CD14-positive monocyte (primary cell): Measurements from ENCODE around the gene REXO5. TPM values are rescaled to one million over a fixed set of nuclear protein-coding genes. Genes with fewer than 3 reads are reported as not detected.
A peak's percentile ranks its signal among the peaks of the same experiment; 100 is the strongest.

ENCODE experiments used
- DNase-seq, 3 donors: peaks; one replicate each; pipeline ENCODE4 v3.0.0-alpha.2; 2011 to 2022
- H2AFZ ChIP-seq: 2 replicates; pipeline ENCODE4 v1.6.0; 2012; ENCODE audit warnings: mild to moderate bottlenecking, low read depth, low read length, inconsistent platforms; ENCODE audit not compliant: insufficient read depth, poor library complexity, severe bottlenecking
- H3K27ac ChIP-seq, 2 donors: 1 replicate in 1 of 2; 2 replicates in 1 of 2; pipeline ENCODE4 v1.5.1; 2012 to 2013; ENCODE audit warnings: low read length in 2 of 2, control low read depth in 1 of 2, inconsistent platforms in 1 of 2, low read depth in 1 of 2, mild to moderate bottlenecking in 1 of 2
- H3K27me3 ChIP-seq, 2 donors: one replicate each; pipeline versions ENCODE4 v1.6.0 to v1.6.1; 2011 to 2013; ENCODE audit warnings: low read length in 2 of 2; ENCODE audit not compliant: control insufficient read depth in 2 of 2, insufficient read depth in 2 of 2
- H3K36me3 ChIP-seq, 2 donors: replicated peaks in 1 of 2; 1 replicate in 1 of 2; 2 replicates in 1 of 2; pipeline versions ENCODE4 v1.5.1 to v1.6.1; 2012 to 2013; ENCODE audit warnings: low read length in 2 of 2, control low read depth in 1 of 2, inconsistent platforms in 1 of 2, mild to moderate bottlenecking in 1 of 2; ENCODE audit not compliant: insufficient read depth in 2 of 2, control insufficient read depth in 1 of 2
- H3K4me1 ChIP-seq, 2 donors: 1 replicate in 1 of 2; 2 replicates in 1 of 2; pipeline versions ENCODE4 v1.5.1 to v1.6.1; 2012 to 2013; ENCODE audit warnings: low read length in 2 of 2, control low read depth in 1 of 2, inconsistent platforms in 1 of 2, mild to moderate bottlenecking in 1 of 2, moderate library complexity in 1 of 2; ENCODE audit not compliant: insufficient read depth in 2 of 2, control insufficient read depth in 1 of 2
- H3K4me2 ChIP-seq: replicated peaks from 2 replicates; pipeline ENCODE3; 2012; ENCODE audit warnings: low read length, moderate library complexity, mild to moderate bottlenecking; ENCODE audit not compliant: poor library complexity, severe bottlenecking; ENCODE audit errors: extremely low read depth
- H3K4me3 ChIP-seq, 3 experiments: fragments of 200-600 bp in 1 of 3; sonication (generic) in 1 of 3; replicated peaks in 1 of 3; 1 replicate in 2 of 3; 2 replicates in 1 of 3; pipeline ENCODE4 v1.5.1; 2011 to 2013; ENCODE audit warnings: low read length in 3 of 3, mild to moderate bottlenecking in 3 of 3, control low read depth in 2 of 3, low read depth in 2 of 3, inconsistent platforms in 1 of 3, moderate library complexity in 1 of 3
- H3K79me2 ChIP-seq: 2 replicates; pipeline ENCODE4 v1.6.0; 2012; ENCODE audit warnings: mild to moderate bottlenecking, control low read depth, inconsistent platforms, low read length, moderate library complexity; ENCODE audit not compliant: insufficient read depth
- H3K9ac ChIP-seq: 2 replicates; pipeline ENCODE4 v1.6.0; 2017; ENCODE audit warnings: low read length, mild to moderate bottlenecking; ENCODE audit not compliant: insufficient read depth, poor library complexity, severe bottlenecking
- H3K9me3 ChIP-seq, 2 donors: replicated peaks in 1 of 2; 1 replicate in 1 of 2; 2 replicates in 1 of 2; pipeline versions ENCODE4 v1.5.1 to v1.6.1; 2012 to 2013; ENCODE audit warnings: low read length in 2 of 2, control low read depth in 1 of 2; ENCODE audit not compliant: control insufficient read depth in 1 of 2, insufficient read depth in 1 of 2
- H4K20me1 ChIP-seq: 2 replicates; pipeline ENCODE4 v1.6.0; 2012; ENCODE audit warnings: mild to moderate bottlenecking, low read length, control low read depth, moderate library complexity; ENCODE audit not compliant: insufficient read depth
- H3K27ac Mint-ChIP-seq, 7 donors: one replicate each; pipeline ENCODE4 v1.8.0; 2020; ENCODE audit warnings: mild to moderate bottlenecking in 7 of 7, mixed read lengths in 7 of 7, moderate library complexity in 6 of 7, inconsistent platforms in 2 of 7
- H3K27me3 Mint-ChIP-seq, 3 donors: one replicate each; pipeline ENCODE4 v1.8.0; 2021 to 2022; ENCODE audit warnings: low read depth in 3 of 3, mild to moderate bottlenecking in 3 of 3, mixed read lengths in 3 of 3, moderate library complexity in 3 of 3, inconsistent platforms in 1 of 3
- H3K36me3 Mint-ChIP-seq, 2 donors: one replicate each; pipeline ENCODE4 v1.8.0; 2020; ENCODE audit warnings: mixed read lengths in 2 of 2, inconsistent platforms in 1 of 2, mild to moderate bottlenecking in 1 of 2
- H3K4me1 Mint-ChIP-seq: one replicate; pipeline ENCODE4 v1.8.0; 2020; ENCODE audit warnings: mild to moderate bottlenecking, mixed read lengths
- H3K4me3 Mint-ChIP-seq, 2 donors: one replicate each; pipeline ENCODE4 v1.8.0; 2020; ENCODE audit warnings: mild to moderate bottlenecking in 2 of 2, mixed read lengths in 2 of 2, moderate library complexity in 1 of 2
- H3K9me3 Mint-ChIP-seq, 7 donors: one replicate each; pipeline ENCODE4 v1.8.0; 2020 to 2022; ENCODE audit warnings: mixed read lengths in 7 of 7, mild to moderate bottlenecking in 6 of 7, moderate library complexity in 6 of 7, inconsistent platforms in 2 of 7
- WGBS: methylation state at CpG from one replicate; pipeline ENCODE4 v1.1.5; 2013; ENCODE audit warnings: missing lambda C conversion rate; ENCODE audit not compliant: insufficient coverage; 5-methylcytosine and 5-hydroxymethylcytosine counted together
- intact Hi-C, 2 donors: fragments of 100-400 bp; cut with micrococcal nuclease; formaldehyde crosslinking; loops; one replicate each; pipeline versions ENCODE4 v1.15.0 to v1.15.1; 2023
- polyA plus RNA-seq, 3 donors: library from polyadenylated mRNA; depleted of rRNA in 1 of 3; unstranded in 2 of 3; stranded (reverse) in 1 of 3; fragments of 300-500 nt in 2 of 3; fragments of >200 nt in 1 of 3; fragmentation: Illumina TruSeq in 2 of 3; gene quantifications; 1 replicate in 2 of 3; 2 replicates in 1 of 3; pipeline ENCODE4 v1.2.3, GENCODE V29; 2012 to 2021
- TF ChIP-seq, protein P1 (sequence below): fragments of 200-600 bp; IDR thresholded peaks from one replicate; pipeline ENCODE4 v1.8.0; 2022; ENCODE audit warnings: antibody characterized with exemption, mild to moderate bottlenecking

The REXO5 gene
- polyA plus RNA-seq, 3 donors: 0.52 to 1.4 (median 0.55) TPM

DNA sequence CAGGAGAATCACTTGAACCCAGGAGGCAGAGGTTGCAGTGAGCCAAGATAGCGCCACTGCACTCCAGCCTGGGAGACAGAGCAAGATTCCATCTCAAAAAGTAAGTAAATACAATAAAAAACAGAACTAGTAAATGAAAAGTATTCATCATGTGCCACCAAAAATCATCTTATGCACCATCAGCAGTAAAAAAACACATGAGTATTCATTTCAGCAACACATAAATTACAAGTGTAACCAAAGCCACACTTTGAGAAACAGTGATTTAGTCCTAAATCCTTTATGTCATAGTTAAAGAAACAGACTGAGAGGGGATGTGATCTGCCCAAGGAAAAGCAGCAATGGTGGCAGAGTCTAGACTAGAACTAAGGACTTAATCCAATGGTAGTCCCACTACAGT is 80.9 kb downstream of the REXO5 start:
- H3K36me3 Mint-ChIP-seq: peaks cover 38% of the 10 kb centered on the region in 2 donors
- H3K4me2 ChIP-seq: no peak overlapping the region
- H4K20me1 ChIP-seq: peaks cover 31% of the 10 kb centered on the region
- H3K4me3 Mint-ChIP-seq: no peak overlapping the region
- no peaks in the 10 kb centered on the region for H3K27me3 ChIP-seq
- H3K9me3 Mint-ChIP-seq: no peaks in the 10 kb centered on the region
- no peak for DNase-seq
- peaks cover 8% of the 10 kb centered on the region for H3K79me2 ChIP-seq
- H3K27ac Mint-ChIP-seq: no peak overlapping the region
- no peaks in the 10 kb centered on the region for H3K9me3 ChIP-seq
- H3K4me3 ChIP-seq: no peak overlapping the region
- TF ChIP-seq, protein P1, sequence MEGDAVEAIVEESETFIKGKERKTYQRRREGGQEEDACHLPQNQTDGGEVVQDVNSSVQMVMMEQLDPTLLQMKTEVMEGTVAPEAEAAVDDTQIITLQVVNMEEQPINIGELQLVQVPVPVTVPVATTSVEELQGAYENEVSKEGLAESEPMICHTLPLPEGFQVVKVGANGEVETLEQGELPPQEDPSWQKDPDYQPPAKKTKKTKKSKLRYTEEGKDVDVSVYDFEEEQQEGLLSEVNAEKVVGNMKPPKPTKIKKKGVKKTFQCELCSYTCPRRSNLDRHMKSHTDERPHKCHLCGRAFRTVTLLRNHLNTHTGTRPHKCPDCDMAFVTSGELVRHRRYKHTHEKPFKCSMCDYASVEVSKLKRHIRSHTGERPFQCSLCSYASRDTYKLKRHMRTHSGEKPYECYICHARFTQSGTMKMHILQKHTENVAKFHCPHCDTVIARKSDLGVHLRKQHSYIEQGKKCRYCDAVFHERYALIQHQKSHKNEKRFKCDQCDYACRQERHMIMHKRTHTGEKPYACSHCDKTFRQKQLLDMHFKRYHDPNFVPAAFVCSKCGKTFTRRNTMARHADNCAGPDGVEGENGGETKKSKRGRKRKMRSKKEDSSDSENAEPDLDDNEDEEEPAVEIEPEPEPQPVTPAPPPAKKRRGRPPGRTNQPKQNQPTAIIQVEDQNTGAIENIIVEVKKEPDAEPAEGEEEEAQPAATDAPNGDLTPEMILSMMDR: no peak
- peaks cover 0 to 28% of the 10 kb centered on the region in 2 donors for H3K36me3 ChIP-seq
- no peak overlapping the region for H2AFZ ChIP-seq
- peaks cover 12% of the 10 kb centered on the region for H3K4me1 Mint-ChIP-seq
- no peak overlapping the region for H3K27ac ChIP-seq
- WGBS: no CpG with 5 or more reads among the region's 1 CpG
- intact Hi-C loops: no loop called here
- no peaks in the 10 kb centered on the region for H3K27me3 Mint-ChIP-seq
- peaks cover 0 to 5% of the 10 kb centered on the region in 2 donors for H3K4me1 ChIP-seq
- no peak overlapping the region for H3K9ac ChIP-seq

DNA sequence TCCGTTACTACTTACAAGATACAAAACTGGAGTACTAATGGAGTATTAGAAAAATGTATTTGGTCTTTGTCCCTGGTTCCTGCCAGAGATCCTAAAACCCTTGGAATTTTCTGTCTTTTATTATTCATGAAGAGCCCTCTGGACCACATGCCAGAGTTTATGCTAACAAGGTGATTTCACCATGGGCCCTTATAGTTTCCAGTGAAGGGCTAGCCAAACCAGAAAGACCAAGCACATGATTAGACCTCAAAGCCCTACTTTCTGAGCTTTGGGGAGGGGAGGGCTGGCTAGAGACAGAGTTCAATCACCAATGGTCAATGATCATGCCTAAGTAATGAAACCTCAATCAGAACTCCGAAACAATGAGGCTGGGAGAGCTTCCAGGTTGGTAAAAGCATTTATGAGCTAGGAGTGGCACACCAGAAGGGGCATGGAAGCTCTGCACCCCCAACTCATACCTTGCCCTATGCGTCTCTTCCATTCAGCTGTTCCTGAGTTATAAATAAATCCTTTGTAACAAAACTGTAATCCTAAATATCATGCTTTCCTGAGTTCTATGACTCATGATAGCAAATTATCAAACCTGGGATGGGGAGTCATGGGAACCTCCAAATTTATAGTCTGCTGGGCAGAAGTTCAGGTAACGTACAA is 83.4 kb downstream of the REXO5 start:
- Histone ChIP-seq H3K36me3 (peaks cover 0 to 54% of the 10 kb centered on the region in 2 donors), H4K20me1 (peaks cover 27% of the 10 kb centered on the region), H3K9ac (no peak overlapping the region), H3K27ac (no peak overlapping the region), H3K4me1 (no peaks in the 10 kb centered on the region), H3K79me2 (peaks cover 24% of the 10 kb centered on the region), H3K27me3 (no peaks in the 10 kb centered on the region), H2AFZ (no peak overlapping the region), H3K4me3 (no peak overlapping the region), H3K4me2 (no peak overlapping the region), H3K9me3 (no peaks in the 10 kb centered on the region)
- Mint-ChIP-seq H3K27me3 (no peaks in the 10 kb centered on the region), H3K27ac (peak overlapping the region in 1 of 7 donors; percentile 42), H3K9me3 (no peaks in the 10 kb centered on the region), H3K4me1 (peaks cover 4% of the 10 kb centered on the region), H3K36me3 (peaks cover 41 to 46% of the 10 kb centered on the region in 2 donors), H3K4me3 (no peak overlapping the region)
- WGBS: 100% methylated on average over 1 of the region's 4 CpGs
- TF ChIP-seq, protein P1: no peak
- no peak for DNase-seq
- intact Hi-C loops: loop anchor here in 1 of 2 donors (10.0 kb wide), 1 partner anchor 145 kb away; the partner anchor contains the start of gene THUMPD1
